ENCODE measurements around the gene CAGE1. TPM values are rescaled to one million over a fixed set of nuclear protein-coding genes. Genes with fewer than 3 reads are reported as not detected.
"Not testable (repeated sequence)": the region's sequence is repeated elsewhere in the genome, so short reads cannot be mapped to it uniquely, and the experiment has no call there.

CAGE1 gene
- total and polyA plus RNA-seq, 2 donors (not counting 3 experiments of a cell fraction or from before 2014, with no cell fraction given) = not detected

- CTCF ChIA-PET = interaction anchor here (0.6 kb wide), 1 partner anchor 248 kb away, joined by 3 read pairs; no protein-coding TSS in a partner anchor
- POLR2A ChIA-PET = no interaction called here
Measured at GRCh38 chr6:7367408-7367807, 22.1 kb downstream of the CAGE1 start.

GRCh38 chr6:7351916-7352315, 37.6 kb downstream of the CAGE1 start:
- H2AFZ ChIP-seq (ENCODE audit: low read depth, low read length); H3K9me3 ChIP-seq (replicated peaks; ENCODE audit: control insufficient read depth, insufficient read depth, low read length); H3K4me3 ChIP-seq (replicated peaks in 1 of 3; ENCODE audit: insufficient read depth in 1 of 3, low read depth in 1 of 3, low read length in 3 of 3); H3K4me1 ChIP-seq (ENCODE audit: control insufficient read depth, extremely low read depth, insufficient read depth, low read length); DNase-seq (ENCODE audit: low read depth, low spot score); H3K9ac ChIP-seq (replicated peaks; ENCODE audit: extremely low read depth, insufficient read depth, low read length); H4K20me1 ChIP-seq (replicated peaks; ENCODE audit: control insufficient read depth, extremely low read depth, insufficient read depth, low read length); intact Hi-C loops (cut with micrococcal nuclease); FAIRE-seq; CTCF ChIA-PET; H3K36me3 ChIP-seq (ENCODE audit: control insufficient read depth in 2 of 2, extremely low read depth in 1 of 2, insufficient read depth in 2 of 2, low read length in 2 of 2); H3K4me2 ChIP-seq (ENCODE audit: insufficient read depth, low read length); H3K9me1 ChIP-seq (replicated peaks; ENCODE audit: control insufficient read depth, extremely low read depth, insufficient read depth, low read length); H3K27me3 ChIP-seq (ENCODE audit: control insufficient read depth in 2 of 2, insufficient read depth in 2 of 2, low read length in 2 of 2); BruUV-seq (replicated peaks); H3K27ac ChIP-seq (ENCODE audit: insufficient read depth, low read depth, low read length); H3K79me2 ChIP-seq (ENCODE audit: control insufficient read depth, insufficient read depth, low read length); dilution Hi-C loops (cut with MboI; ENCODE audit: extremely low pct_ligation_motif_present, low sequenced_read_pairs); POLR2A ChIA-PET: not testable (repeated sequence)

More at GRCh38 chr6:7367408-7367807, 22.1 kb downstream of the CAGE1 start:
- dilution Hi-C loops (cut with MboI; ENCODE audit: extremely low pct_ligation_motif_present, low sequenced_read_pairs) = no loop called here
- Histone ChIP-seq H3K27ac (ENCODE audit: insufficient read depth, low read depth, low read length) (no peak overlapping the region), H3K79me2 (ENCODE audit: control insufficient read depth, insufficient read depth, low read length) (no peaks in the 10 kb centered on the region), H3K4me3 (replicated peaks in 1 of 3; ENCODE audit: insufficient read depth in 1 of 3, low read depth in 1 of 3, low read length in 3 of 3) (no peak overlapping the region), H3K9ac (replicated peaks; ENCODE audit: extremely low read depth, insufficient read depth, low read length) (no peak overlapping the region), H3K36me3 (ENCODE audit: control insufficient read depth in 2 of 2, extremely low read depth in 1 of 2, insufficient read depth in 2 of 2, low read length in 2 of 2) (no peaks in the 10 kb centered on the region), H3K4me2 (ENCODE audit: insufficient read depth, low read length) (no peak overlapping the region), H3K27me3 (ENCODE audit: control insufficient read depth in 2 of 2, insufficient read depth in 2 of 2, low read length in 2 of 2) (no peaks in the 10 kb centered on the region), H3K9me3 (replicated peaks; ENCODE audit: control insufficient read depth, insufficient read depth, low read length) (no peaks in the 10 kb centered on the region), H3K9me1 (replicated peaks; ENCODE audit: control insufficient read depth, extremely low read depth, insufficient read depth, low read length) (no peaks in the 10 kb centered on the region), H3K4me1 (ENCODE audit: control insufficient read depth, extremely low read depth, insufficient read depth, low read length) (no peaks in the 10 kb centered on the region), H4K20me1 (replicated peaks; ENCODE audit: control insufficient read depth, extremely low read depth, insufficient read depth, low read length) (no peaks in the 10 kb centered on the region), H2AFZ (ENCODE audit: low read depth, low read length) (no peak overlapping the region)
- FAIRE-seq (no peak), DNase-seq (ENCODE audit: low read depth, low spot score) (no peak)
- TF ChIP-seq EZH2 (IDR thresholded peaks at IDR 0.05; ENCODE audit: borderline replicate concordance, low read depth, low read length, severe bottlenecking) (no peak), POLR2AphosphoS5 (IDR thresholded peaks at IDR 0.05; ENCODE audit: insufficient read depth, low read depth, low read length) (no peak), MAX (IDR thresholded peaks at IDR 0.05; ENCODE audit: insufficient read depth, insufficient read length) (no peak), GATA2 (IDR thresholded peaks at IDR 0.05; ENCODE audit: insufficient read depth, insufficient read length, low read depth, low read length) (no peak), JUN (IDR thresholded peaks at IDR 0.05; ENCODE audit: borderline replicate concordance, insufficient read depth, insufficient read length, low read depth) (no peak), FOS (IDR thresholded peaks at IDR 0.05; ENCODE audit: borderline replicate concordance, insufficient read depth, low read length) (no peak), POLR2A (IDR thresholded peaks at IDR 0.05; ENCODE audit: low read depth, low read length) (no peak), CTCF (IDR thresholded peaks at IDR 0.05; ENCODE audit: extremely low read depth in 1 of 2, insufficient read depth in 1 of 2, low read depth in 1 of 2, low read length in 2 of 2) (no peak), MYC (IDR thresholded peaks at IDR 0.05; ENCODE audit: low read depth, low read length) (no peak)
- intact Hi-C loops (cut with micrococcal nuclease) = no loop called here
- BruUV-seq (replicated peaks) = no TSS peak

- DNase-seq (ENCODE audit: low read depth, low spot score); FAIRE-seq; dilution Hi-C loops (cut with MboI; ENCODE audit: extremely low pct_ligation_motif_present, low sequenced_read_pairs); H3K4me2 ChIP-seq (ENCODE audit: insufficient read depth, low read length); POLR2A ChIA-PET; H3K27me3 ChIP-seq (ENCODE audit: control insufficient read depth in 2 of 2, insufficient read depth in 2 of 2, low read length in 2 of 2); H3K36me3 ChIP-seq (ENCODE audit: control insufficient read depth in 2 of 2, extremely low read depth in 1 of 2, insufficient read depth in 2 of 2, low read length in 2 of 2); H4K20me1 ChIP-seq (replicated peaks; ENCODE audit: control insufficient read depth, extremely low read depth, insufficient read depth, low read length); H3K4me1 ChIP-seq (ENCODE audit: control insufficient read depth, extremely low read depth, insufficient read depth, low read length); H3K4me3 ChIP-seq (replicated peaks in 1 of 3; ENCODE audit: insufficient read depth in 1 of 3, low read depth in 1 of 3, low read length in 3 of 3); H3K79me2 ChIP-seq (ENCODE audit: control insufficient read depth, insufficient read depth, low read length); intact Hi-C loops (cut with micrococcal nuclease); H2AFZ ChIP-seq (ENCODE audit: low read depth, low read length); H3K9me1 ChIP-seq (replicated peaks; ENCODE audit: control insufficient read depth, extremely low read depth, insufficient read depth, low read length); H3K9ac ChIP-seq (replicated peaks; ENCODE audit: extremely low read depth, insufficient read depth, low read length); H3K27ac ChIP-seq (ENCODE audit: insufficient read depth, low read depth, low read length); BruUV-seq (replicated peaks); CTCF ChIA-PET; H3K9me3 ChIP-seq (replicated peaks; ENCODE audit: control insufficient read depth, insufficient read depth, low read length): not testable (repeated sequence)
Measured at GRCh38 chr6:7350591-7350990, 39.0 kb downstream of the CAGE1 start.

Measured in endothelial cell of umbilical vein (primary cell).